Suprapubic skin (tissue), 4 donors: Measurements from ENCODE around the gene SLC7A10. TPM values are rescaled to one million over a fixed set of nuclear protein-coding genes. Genes with fewer than 3 reads are reported as not detected.

Source experiments
- total RNA-seq, 4 donors: library from RNA; depleted of rRNA; stranded (reverse); fragments of >200 nt; gene quantifications; one replicate each; pipeline ENCODE4 v1.1.0, GENCODE V29; 2016

Gene SLC7A10
- total RNA-seq, 4 donors from 2014 or later: 0.38 to 0.93 TPM; not detected in 2

Other genes with a start within 250 kb of the SLC7A10 start
- gene RHPN2, start 161.0 kb downstream of the SLC7A10 start, total RNA-seq: 10 to 100 TPM in 3 of 4 donors, 1 to 10 TPM in 1; 7.8 to 39.7 (median 18.5) TPM
- gene GPATCH1, start 144.7 kb downstream of the SLC7A10 start, total RNA-seq: 10 to 100 TPM in 3 of 4 donors, 1 to 10 TPM in 1; 8.0 to 29.3 (median 14.3) TPM
- not detected for gene WDR88, start 93.7 kb downstream of the SLC7A10 start, total RNA-seq
- gene LRP3, start 31.5 kb downstream of the SLC7A10 start, total RNA-seq: 10 to 100 TPM in 3 of 4 donors, 1 to 10 TPM in 1; 9.8 to 17.1 (median 14.0) TPM
- gene CEBPA, start 76.7 kb upstream of the SLC7A10 start, total RNA-seq: 100 to 1,000 TPM in 3 of 4 donors, 10 to 100 TPM in 1; 86.3 to 360 (median 196) TPM
- gene CEBPG, start 147.9 kb upstream of the SLC7A10 start, total RNA-seq: 10 to 100 TPM; 37.7 to 63.0 (median 45.2) TPM